ENCODE data around the gene HOMER3. TPM values are rescaled to one million over a fixed set of nuclear protein-coding genes. Genes with fewer than 3 reads are reported as not detected.

Gene HOMER3
- total RNA-seq, 1 donor from 2014 or later: 30.9 TPM

DNA sequence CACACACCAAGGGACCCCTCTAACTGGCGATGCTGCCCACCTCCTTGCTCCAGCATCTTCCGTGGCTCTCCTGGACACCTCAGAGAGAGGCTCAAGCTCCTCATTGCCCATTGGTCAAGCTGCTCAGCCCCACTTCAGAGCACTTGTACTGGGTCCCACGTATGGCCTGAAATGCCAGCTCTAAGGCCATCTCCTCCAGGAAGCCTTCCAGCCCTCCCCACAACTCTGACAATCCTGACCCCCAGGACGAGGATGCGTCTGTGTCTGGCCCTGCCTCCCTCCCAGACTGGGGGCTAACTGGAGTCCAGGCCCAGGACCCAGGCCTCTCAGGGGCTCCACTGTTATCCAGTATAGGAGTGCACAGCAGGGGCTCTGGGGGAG is 7.9 kb upstream of the HOMER3 start:
- no peak for DNase-seq (ENCODE audit: extremely low spot score in 2 of 2)
- intact Hi-C loops (cut with DNase I): no loop called here
- H3K4me1 ChIP-seq: peaks cover 4% of the 10 kb centered on the region
- no peak for TF ChIP-seq POLR2AphosphoS5 (IDR thresholded peaks at IDR 0.05; ENCODE audit: insufficient read depth in 1 of 2, low read depth in 1 of 2)
- TF ChIP-seq, protein P1, sequence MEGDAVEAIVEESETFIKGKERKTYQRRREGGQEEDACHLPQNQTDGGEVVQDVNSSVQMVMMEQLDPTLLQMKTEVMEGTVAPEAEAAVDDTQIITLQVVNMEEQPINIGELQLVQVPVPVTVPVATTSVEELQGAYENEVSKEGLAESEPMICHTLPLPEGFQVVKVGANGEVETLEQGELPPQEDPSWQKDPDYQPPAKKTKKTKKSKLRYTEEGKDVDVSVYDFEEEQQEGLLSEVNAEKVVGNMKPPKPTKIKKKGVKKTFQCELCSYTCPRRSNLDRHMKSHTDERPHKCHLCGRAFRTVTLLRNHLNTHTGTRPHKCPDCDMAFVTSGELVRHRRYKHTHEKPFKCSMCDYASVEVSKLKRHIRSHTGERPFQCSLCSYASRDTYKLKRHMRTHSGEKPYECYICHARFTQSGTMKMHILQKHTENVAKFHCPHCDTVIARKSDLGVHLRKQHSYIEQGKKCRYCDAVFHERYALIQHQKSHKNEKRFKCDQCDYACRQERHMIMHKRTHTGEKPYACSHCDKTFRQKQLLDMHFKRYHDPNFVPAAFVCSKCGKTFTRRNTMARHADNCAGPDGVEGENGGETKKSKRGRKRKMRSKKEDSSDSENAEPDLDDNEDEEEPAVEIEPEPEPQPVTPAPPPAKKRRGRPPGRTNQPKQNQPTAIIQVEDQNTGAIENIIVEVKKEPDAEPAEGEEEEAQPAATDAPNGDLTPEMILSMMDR (IDR thresholded peaks at IDR 0.05): no peak
- no peak for TF ChIP-seq POLR2A (IDR thresholded peaks at IDR 0.05)
- H3K4me3 ChIP-seq: no peak overlapping the region
- H3K27ac ChIP-seq: no peak overlapping the region
- H3K36me3 ChIP-seq: no peaks in the 10 kb centered on the region
- H3K9me3 ChIP-seq: no peaks in the 10 kb centered on the region
- H3K27me3 ChIP-seq: no peaks in the 10 kb centered on the region

DNA sequence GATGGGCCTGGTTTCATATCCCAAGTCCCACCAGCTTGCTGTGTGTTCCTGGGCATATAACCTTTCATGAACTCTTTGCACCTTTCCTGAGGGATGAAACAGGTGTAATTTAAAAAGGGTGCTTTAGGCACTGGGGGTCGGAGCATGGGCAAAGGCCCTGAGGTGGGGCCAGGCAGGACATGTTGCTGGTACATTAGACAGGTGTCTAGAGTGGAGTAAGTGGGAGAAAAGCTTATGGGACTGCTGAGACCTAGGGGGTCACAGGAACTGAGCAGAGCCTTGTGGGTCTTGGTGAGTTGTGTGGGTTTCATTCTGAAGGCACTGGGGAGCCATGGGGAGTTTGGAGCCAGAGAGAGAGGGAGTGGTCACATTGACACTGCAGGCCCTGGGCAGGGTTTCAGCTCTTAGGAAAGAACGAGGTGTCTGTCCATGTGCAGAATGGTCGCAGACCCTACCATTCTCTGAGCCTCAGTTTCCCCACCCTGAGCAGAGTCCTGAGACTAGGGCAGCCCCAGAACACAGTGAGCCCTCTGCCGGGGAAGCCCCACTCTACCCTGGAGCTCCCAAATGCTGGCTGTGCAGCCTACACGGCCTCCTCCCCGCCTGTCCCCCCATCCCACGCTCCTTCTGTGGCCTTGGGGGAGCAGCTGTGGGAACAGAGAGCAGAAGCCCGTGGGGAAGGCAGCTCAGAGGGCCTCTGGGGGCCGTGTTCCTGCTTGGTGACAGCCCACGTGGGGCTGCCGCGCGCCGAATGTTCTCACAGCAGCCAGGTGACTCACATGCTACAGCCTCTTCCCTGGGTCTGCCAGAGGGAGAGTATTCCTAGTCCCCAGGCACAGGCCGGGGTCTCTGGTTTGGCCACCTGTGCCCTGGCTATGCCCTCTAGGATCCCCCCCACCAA is 7.3 kb upstream of the HOMER3 start:
- intact Hi-C loops (cut with DNase I): no loop called here
- no peak for TF ChIP-seq POLR2A (IDR thresholded peaks at IDR 0.05)
- TF ChIP-seq POLR2AphosphoS5 (IDR thresholded peaks at IDR 0.05; ENCODE audit: insufficient read depth in 1 of 2, low read depth in 1 of 2): no peak
- TF ChIP-seq, protein P1 (IDR thresholded peaks at IDR 0.05): no peak

DNA sequence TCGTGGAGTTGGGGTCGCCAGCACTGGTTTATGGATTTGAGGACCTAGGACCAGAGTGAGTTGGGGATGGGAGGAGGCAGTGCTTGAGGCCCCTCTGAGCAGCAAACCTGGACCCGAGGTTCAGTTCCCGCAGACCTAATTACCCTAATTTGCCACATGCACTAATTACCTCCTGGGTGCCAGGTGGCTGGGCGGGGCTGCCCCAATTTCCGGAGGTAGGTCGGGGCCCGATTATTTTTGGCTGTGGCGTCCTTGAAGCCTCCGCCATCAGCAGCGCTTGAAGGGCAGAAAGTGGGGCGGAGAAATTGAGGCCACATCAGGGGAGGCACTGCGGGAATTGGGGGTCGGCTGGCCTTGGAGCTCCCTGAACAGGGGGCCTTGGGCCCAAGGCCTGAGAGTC is 5.9 kb upstream of the HOMER3 start:
- intact Hi-C loops (cut with DNase I): no loop called here
- Histone ChIP-seq H3K4me1 (no peaks in the 10 kb centered on the region), H3K27me3 (no peaks in the 10 kb centered on the region), H3K36me3 (no peaks in the 10 kb centered on the region), H3K4me3 (no peak overlapping the region), H3K9me3 (no peaks in the 10 kb centered on the region), H3K27ac (no peak overlapping the region)
- no peak for DNase-seq (ENCODE audit: extremely low spot score in 2 of 2)
- TF ChIP-seq POLR2A (IDR thresholded peaks at IDR 0.05) (no peak), POLR2AphosphoS5 (IDR thresholded peaks at IDR 0.05; ENCODE audit: insufficient read depth in 1 of 2, low read depth in 1 of 2) (no peak)
- TF ChIP-seq, protein P1 (IDR thresholded peaks at IDR 0.05): no peak

More for the DNA sequence above, 7.3 kb upstream of the HOMER3 start:
- Histone ChIP-seq H3K27ac (no peak overlapping the region), H3K9me3 (no peaks in the 10 kb centered on the region), H3K4me1 (peaks cover 4% of the 10 kb centered on the region), H3K4me3 (no peak overlapping the region), H3K36me3 (no peaks in the 10 kb centered on the region), H3K27me3 (no peaks in the 10 kb centered on the region)
- DNase-seq (ENCODE audit: extremely low spot score in 2 of 2): no peak

DNA sequence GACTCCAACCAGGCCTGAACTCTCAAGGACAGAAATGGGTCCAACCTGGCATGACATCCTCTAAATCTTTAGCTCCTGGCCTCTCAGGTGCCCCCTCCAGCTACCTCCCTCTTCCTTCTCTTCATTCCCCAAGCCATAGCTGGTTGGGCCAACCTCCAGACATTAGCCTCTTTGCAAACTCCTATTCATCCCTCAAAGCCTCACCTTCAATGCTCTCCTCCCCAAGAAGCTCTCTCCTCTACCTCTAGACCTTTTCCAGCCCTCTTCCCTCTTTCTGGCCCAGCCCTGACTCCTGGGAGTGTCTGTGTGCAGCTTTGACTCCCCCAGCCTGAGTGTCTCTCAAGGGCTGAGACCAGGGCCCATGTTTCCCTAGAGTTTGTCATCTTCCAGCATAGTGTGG is 5.3 kb upstream of the HOMER3 start:
- no peaks in the 10 kb centered on the region for H3K36me3 ChIP-seq
- DNase-seq (ENCODE audit: extremely low spot score in 2 of 2): no peak
- H3K4me1 ChIP-seq: peaks cover 5% of the 10 kb centered on the region
- no peak overlapping the region for H3K27ac ChIP-seq
- TF ChIP-seq POLR2A (IDR thresholded peaks at IDR 0.05) (no peak), POLR2AphosphoS5 (IDR thresholded peaks at IDR 0.05; ENCODE audit: insufficient read depth in 1 of 2, low read depth in 1 of 2) (no peak)
- TF ChIP-seq, protein P1 (IDR thresholded peaks at IDR 0.05): no peak
- intact Hi-C loops (cut with DNase I): no loop called here
- no peaks in the 10 kb centered on the region for H3K9me3 ChIP-seq
- H3K27me3 ChIP-seq: no peaks in the 10 kb centered on the region
- H3K4me3 ChIP-seq: no peak overlapping the region

DNA sequence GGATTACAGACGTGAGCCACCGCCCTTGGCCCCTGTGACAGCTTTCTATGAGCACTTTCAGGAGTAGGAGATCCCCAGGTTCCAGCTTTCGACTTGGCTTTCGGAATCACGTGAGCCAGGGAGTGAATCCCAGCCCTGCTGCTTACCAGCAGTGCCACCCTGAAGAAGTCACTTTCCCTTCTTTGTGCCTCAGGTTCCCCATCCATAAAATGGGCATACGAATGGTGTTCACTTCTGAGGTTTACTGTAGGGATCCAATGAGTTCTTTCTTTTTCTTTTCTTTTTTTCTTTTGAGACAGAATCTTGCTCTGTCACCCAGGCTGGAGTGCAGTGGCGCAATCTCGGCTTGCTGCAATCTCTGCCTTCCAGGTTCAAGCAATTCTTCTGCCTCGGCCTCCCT is 4.3 kb upstream of the HOMER3 start:
- no peak for TF ChIP-seq POLR2A (IDR thresholded peaks at IDR 0.05)
- no peak for TF ChIP-seq POLR2AphosphoS5 (IDR thresholded peaks at IDR 0.05; ENCODE audit: insufficient read depth in 1 of 2, low read depth in 1 of 2)
- TF ChIP-seq, protein P1 (IDR thresholded peaks at IDR 0.05): no peak
- H3K27ac ChIP-seq: no peak overlapping the region
- intact Hi-C loops (cut with DNase I): no loop called here
- H3K4me1 ChIP-seq: peaks cover 11% of the 10 kb centered on the region
- H3K27me3 ChIP-seq: no peaks in the 10 kb centered on the region
- H3K36me3 ChIP-seq: no peaks in the 10 kb centered on the region
- no peaks in the 10 kb centered on the region for H3K9me3 ChIP-seq
- H3K4me3 ChIP-seq: no peak overlapping the region
- DNase-seq (ENCODE audit: extremely low spot score in 2 of 2): no peak

Measured in vagina (tissue), 2 donors.